ENCODE measurements around the gene NKD2. TPM values are rescaled to one million over a fixed set of nuclear protein-coding genes. Genes with fewer than 3 reads are reported as not detected.

NKD2 gene
- total RNA-seq, 1 experiment from 2014 or later = 12.8 TPM

DNA sequence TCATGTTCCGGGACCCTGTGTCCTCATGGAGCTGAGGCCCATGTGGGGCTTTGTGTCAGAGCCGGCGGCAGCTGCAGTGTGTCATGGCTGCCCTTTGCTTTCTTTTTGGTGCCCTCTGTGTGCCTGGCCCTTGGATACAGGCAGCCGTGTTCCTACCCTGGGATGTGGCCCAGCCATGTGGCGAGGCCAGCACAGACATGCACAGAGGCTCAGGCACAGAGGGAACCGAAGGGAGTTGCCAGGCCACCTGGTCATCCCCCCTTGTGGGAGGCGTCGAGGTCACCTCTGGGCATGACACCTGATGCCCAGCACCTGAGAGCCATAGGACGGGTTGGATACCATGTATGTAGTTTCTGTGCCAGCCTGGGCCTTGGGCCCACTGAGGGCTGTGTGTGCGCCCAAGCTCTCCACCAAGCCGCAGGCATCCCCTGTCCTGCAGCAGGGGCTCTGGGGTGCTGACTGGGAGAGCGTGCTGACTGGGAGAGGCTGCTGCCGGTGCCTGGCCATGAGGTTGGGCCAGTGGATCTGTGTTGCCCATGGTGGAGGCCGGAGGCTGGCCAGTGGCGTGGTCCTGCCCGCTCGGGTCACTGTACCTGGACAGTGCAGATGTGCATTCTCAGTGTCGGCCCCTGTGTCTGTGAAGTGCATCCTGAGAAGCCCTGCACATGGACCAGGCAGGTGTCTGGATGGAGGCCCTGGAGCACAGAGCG lies 4.8 kb downstream of the NKD2 start:
- no peak overlapping the region for H3K27ac Mint-ChIP-seq

GRCh38 chr5:1013948-1014301 lies 5.3 kb downstream of the NKD2 start:
- Mint-ChIP-seq H3K4me3 (no peak overlapping the region), H3K27ac (no peak overlapping the region), H3K27me3 (ENCODE audit: low read depth) (peaks cover 18% of the 10 kb centered on the region), H3K9me3 (no peaks in the 10 kb centered on the region), H3K4me1 (peaks cover 20% of the 10 kb centered on the region), H3K36me3 (no peaks in the 10 kb centered on the region)
- no peak for TF ChIP-seq TEAD4 (CRISPR knock-in tag; IDR thresholded peaks at IDR 0.05)
- TF ChIP-seq, protein P1, sequence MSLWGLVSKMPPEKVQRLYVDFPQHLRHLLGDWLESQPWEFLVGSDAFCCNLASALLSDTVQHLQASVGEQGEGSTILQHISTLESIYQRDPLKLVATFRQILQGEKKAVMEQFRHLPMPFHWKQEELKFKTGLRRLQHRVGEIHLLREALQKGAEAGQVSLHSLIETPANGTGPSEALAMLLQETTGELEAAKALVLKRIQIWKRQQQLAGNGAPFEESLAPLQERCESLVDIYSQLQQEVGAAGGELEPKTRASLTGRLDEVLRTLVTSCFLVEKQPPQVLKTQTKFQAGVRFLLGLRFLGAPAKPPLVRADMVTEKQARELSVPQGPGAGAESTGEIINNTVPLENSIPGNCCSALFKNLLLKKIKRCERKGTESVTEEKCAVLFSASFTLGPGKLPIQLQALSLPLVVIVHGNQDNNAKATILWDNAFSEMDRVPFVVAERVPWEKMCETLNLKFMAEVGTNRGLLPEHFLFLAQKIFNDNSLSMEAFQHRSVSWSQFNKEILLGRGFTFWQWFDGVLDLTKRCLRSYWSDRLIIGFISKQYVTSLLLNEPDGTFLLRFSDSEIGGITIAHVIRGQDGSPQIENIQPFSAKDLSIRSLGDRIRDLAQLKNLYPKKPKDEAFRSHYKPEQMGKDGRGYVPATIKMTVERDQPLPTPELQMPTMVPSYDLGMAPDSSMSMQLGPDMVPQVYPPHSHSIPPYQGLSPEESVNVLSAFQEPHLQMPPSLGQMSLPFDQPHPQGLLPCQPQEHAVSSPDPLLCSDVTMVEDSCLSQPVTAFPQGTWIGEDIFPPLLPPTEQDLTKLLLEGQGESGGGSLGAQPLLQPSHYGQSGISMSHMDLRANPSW (CRISPR knock-in tag; conservative IDR thresholded peaks at IDR 0.05; ENCODE audit: low read depth) = no peak
- TF ChIP-seq JAZF1 (CRISPR knock-in tag; IDR thresholded peaks at IDR 0.05) = no peak
- TF ChIP-seq TEAD1 (CRISPR knock-in tag; IDR thresholded peaks at IDR 0.05) = no peak
- no peak for TF ChIP-seq FOXJ3 (CRISPR knock-in tag; IDR thresholded peaks at IDR 0.05; ENCODE audit: borderline replicate concordance)
- TF ChIP-seq ZMAT4 (CRISPR knock-in tag; IDR thresholded peaks at IDR 0.05) = no peak
- no peak for TF ChIP-seq ZNF232 (CRISPR knock-in tag; IDR thresholded peaks at IDR 0.05)
- TF ChIP-seq GABPB1 (CRISPR knock-in tag; IDR thresholded peaks at IDR 0.05) = no peak
- TF ChIP-seq ZSCAN18 (CRISPR knock-in tag; IDR thresholded peaks at IDR 0.05) = no peak
- no peak for TF ChIP-seq JUN (CRISPR knock-in tag; IDR thresholded peaks at IDR 0.05)
- TF ChIP-seq, protein P2, sequence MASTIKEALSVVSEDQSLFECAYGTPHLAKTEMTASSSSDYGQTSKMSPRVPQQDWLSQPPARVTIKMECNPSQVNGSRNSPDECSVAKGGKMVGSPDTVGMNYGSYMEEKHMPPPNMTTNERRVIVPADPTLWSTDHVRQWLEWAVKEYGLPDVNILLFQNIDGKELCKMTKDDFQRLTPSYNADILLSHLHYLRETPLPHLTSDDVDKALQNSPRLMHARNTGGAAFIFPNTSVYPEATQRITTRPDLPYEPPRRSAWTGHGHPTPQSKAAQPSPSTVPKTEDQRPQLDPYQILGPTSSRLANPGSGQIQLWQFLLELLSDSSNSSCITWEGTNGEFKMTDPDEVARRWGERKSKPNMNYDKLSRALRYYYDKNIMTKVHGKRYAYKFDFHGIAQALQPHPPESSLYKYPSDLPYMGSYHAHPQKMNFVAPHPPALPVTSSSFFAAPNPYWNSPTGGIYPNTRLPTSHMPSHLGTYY (CRISPR knock-in tag; IDR thresholded peaks at IDR 0.05) = no peak
- TF ChIP-seq, protein P3, sequence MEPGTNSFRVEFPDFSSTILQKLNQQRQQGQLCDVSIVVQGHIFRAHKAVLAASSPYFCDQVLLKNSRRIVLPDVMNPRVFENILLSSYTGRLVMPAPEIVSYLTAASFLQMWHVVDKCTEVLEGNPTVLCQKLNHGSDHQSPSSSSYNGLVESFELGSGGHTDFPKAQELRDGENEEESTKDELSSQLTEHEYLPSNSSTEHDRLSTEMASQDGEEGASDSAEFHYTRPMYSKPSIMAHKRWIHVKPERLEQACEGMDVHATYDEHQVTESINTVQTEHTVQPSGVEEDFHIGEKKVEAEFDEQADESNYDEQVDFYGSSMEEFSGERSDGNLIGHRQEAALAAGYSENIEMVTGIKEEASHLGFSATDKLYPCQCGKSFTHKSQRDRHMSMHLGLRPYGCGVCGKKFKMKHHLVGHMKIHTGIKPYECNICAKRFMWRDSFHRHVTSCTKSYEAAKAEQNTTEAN (CRISPR knock-in tag; IDR thresholded peaks at IDR 0.05) = no peak
- no peak for TF ChIP-seq NFATC4 (CRISPR knock-in tag; IDR thresholded peaks at IDR 0.05)
- TF ChIP-seq ZNF121 (CRISPR knock-in tag; IDR thresholded peaks at IDR 0.05) = no peak
- no peak for TF ChIP-seq ZNF671 (CRISPR knock-in tag; IDR thresholded peaks at IDR 0.05)
- no peak for TF ChIP-seq CREM (CRISPR knock-in tag; IDR thresholded peaks at IDR 0.05)
- POLR2A ChIA-PET = no interaction called here
- no peak for DNase-seq (ENCODE audit: low spot score)
- ATAC-seq = no peak
- CTCF ChIA-PET = no interaction called here

More for the DNA sequence above, 4.8 kb downstream of the NKD2 start:
- H3K4me3 Mint-ChIP-seq = no peak overlapping the region
- H3K9me3 Mint-ChIP-seq = no peaks in the 10 kb centered on the region
- ATAC-seq (no peak), DNase-seq (ENCODE audit: low spot score) (no peak)
- peaks cover 20% of the 10 kb centered on the region for H3K4me1 Mint-ChIP-seq
- H3K36me3 Mint-ChIP-seq = no peaks in the 10 kb centered on the region
- ChIA-PET CTCF (interaction anchor here (0.6 kb wide), 1 partner anchor 31 kb away, joined by 3 read pairs; no protein-coding TSS in a partner anchor), POLR2A (no interaction called here)
- peaks cover 18% of the 10 kb centered on the region for H3K27me3 Mint-ChIP-seq (ENCODE audit: low read depth)
- TF ChIP-seq JUN (CRISPR knock-in tag; IDR thresholded peaks at IDR 0.05) = no peak
- TF ChIP-seq, protein P4, sequence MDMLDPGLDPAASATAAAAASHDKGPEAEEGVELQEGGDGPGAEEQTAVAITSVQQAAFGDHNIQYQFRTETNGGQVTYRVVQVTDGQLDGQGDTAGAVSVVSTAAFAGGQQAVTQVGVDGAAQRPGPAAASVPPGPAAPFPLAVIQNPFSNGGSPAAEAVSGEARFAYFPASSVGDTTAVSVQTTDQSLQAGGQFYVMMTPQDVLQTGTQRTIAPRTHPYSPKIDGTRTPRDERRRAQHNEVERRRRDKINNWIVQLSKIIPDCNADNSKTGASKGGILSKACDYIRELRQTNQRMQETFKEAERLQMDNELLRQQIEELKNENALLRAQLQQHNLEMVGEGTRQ (CRISPR knock-in tag; IDR thresholded peaks at IDR 0.05) = no peak
- TF ChIP-seq CREB1 (CRISPR knock-in tag; IDR thresholded peaks at IDR 0.05) = no peak
- TF ChIP-seq ZNF219 (CRISPR knock-in tag; IDR thresholded peaks at IDR 0.05; ENCODE audit: borderline replicate concordance) = no peak

All from WTC11 (cell line).